ENCODE data around the gene PPP5C.
"Not testable (repeated sequence)": the region's sequence is repeated elsewhere in the genome, so short reads cannot be mapped to it uniquely, and the experiment has no call there.

The PPP5C gene

DNA sequence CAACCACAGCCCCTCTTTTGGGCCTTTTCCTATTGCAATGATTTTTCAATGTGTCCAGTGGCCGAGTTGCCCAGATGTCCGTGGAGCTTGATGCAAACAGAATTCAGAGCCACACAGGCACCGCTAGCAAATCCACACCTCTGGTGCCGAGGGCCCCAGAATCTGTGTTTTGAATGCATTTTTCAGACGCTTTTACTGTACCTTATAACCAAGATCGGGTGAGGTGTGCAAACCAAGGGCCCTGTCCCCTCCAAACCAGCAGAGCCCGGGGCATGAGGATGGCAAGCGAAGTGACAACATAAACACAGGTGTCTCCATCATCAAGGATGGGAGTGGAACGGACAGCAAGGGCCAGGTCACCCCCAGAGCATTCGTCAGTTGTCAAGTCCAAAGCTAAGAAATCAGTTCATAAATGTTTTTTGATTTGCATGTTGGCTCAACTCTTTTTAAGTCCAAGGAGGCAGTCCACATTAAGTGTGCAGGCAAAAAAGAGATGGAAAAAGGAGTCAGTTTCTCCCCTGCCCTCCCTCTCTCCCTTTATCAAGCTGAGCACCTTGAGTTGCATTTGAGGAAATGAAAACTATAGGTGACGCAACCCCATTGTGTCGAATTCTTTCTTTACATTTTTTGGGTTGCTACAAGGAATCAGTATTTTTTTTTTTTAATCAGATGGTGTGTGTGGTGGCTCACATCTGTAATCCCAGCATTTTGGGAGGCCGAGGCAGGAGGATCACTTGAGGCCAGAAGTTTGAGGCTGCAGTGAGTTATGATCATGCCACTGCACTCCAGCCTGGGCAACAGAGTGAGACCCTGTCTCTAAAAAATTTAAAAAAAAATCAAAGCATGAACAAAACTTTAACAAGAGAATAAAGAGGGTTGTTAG, 63.6 kb downstream of the PPP5C start:
- DNase-seq (ENCODE audit: low read depth), result no peak

DNA sequence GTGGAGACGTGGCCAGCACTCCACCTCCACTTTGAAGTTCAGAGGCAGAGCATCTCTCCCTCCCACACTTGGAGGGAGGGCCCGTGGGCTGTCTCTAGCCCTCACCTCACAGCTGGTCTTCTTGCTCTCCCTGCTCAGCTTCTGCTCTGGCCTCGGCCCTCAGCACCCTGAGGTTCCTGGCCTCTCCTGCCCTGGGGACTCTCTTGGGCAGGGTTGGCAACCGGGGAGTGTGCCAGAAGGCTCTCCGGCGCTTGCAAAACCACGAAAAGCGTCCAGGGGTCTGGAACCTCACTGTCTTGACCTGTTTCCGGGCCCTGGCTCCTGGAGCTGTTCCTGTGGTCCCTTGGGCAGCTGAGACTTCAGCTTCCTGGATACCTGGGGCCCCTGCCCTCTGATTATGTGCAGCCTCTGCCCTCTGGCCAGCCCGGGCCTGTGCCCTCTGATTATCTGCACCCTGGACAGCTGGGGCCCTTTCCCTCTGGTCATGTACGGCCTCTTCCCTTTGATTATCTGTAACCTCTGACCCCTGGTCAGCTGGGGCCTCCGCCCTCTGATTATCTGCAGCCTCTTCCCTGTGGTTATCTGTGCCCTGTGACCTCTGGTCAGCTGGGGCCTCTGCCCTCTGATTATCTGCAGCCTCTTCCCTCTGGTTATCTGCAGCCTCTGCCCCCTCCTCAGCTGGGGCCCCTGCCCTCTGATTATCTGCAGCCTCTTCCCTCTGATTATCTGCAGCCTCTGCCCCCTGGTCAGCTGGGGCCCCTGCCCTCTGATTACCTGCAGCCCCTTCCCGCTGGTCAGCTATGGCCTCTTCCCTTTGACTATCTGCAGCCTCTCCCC, 64.4 kb downstream of the PPP5C start:
- DNase-seq (ENCODE audit: low read depth), result no peak

DNA sequence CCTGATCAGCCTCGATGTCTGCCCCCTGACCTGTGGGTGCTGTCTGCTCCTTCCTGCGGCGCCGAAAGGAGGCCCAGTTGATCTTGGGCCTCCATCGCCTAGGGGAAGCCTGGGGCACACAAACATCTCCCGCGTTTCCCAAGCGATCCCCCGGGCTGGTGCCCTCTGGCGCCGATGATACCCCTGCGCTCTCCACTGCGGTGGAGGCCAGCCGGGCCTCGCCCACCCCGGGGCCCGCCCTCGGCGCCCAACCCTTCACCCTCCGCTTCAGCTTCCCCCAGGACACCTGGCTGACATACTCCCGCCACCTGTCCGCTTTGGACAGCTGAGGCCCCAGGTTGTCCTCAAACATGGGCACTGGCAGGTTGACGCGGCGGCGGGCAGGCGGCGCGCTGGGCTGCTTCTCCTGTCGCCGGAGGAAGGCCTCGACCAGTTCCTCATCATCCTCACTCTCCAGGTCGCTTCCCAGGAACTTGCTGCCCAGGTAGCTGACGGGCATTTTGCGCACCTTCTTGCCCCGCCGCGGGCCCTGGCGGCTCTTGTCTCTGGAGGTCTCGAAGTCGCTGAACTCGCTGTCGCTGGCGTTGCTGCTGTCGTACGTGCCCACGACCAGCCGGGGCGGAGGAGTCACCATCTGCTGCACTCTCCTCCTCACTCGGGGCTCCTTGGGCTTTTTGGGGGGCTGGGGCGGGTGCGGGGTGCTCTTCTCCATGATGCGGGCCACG, 65.2 kb downstream of the PPP5C start:
- no peak for DNase-seq (ENCODE audit: low read depth)

DNA sequence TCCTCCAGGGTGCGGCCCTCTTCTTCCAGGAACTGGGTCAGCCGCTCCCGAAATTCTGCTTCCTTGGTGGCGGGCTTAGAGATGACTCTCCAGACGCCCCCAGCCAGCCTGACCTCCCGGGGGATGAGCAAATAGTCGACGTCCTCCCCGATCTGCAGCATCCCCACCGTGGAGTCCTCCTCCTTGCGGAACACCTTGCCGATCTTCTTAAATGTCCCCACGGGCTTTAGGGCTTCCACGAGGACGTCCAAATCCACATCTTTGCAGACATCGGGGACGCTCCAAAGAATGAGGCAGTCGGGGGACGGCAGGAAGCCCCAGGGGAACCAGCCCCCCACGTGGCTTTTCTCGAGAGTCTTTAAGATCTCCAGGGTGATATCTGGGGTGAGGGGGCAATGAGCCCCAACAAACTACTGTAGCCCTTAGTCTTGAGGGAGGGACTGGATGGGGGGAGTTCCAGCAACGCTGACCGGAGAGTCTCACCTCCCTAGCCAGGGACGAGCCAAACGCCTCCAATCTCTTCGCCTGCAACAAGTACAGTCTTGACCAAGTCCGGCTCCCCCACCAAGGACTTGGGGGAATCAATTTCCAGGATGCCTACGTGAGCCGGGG, 65.9 kb downstream of the PPP5C start:
- no peak for DNase-seq (ENCODE audit: low read depth)

DNA sequence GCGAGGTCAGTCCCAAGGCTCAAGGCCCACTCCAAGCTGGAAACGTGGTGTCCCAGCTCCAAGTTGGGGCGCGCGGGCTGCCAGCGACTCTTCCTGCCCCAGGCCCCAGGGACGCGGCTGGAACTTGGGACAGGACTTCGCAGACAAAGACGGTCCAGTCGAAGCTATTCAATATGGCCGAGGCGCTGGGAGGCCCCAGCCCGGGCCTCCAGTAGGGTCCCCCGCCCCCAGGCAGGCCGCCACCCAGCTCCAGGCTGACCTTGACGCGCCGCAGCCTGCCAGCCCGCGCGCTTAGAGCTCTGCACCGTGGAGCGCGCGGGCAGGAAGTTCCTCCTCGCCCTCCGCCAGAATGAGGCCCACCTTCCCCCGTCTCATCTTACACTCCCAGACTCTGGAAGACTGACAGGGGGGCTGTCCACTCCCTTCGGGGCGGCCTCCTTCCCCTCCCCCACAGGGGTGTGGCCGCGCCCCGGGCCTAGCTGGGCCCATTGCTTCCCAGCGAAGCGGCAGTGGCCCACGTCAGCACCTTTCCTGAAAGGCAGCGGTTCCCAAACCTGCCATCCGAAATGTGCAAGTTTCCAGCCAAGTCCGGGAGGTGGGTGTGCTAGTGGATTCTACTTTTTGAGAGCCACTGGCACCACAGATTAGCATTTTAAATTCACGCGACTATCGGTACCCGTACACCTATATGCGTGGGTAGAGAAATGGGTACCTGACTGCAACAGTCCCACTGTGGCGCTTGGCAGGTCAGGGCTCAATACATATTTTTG, 66.6 kb downstream of the PPP5C start, which contains the start of gene CCDC8:
CCDC8 (minus strand) TSS at position 303 of the 770 bp plus-strand sequence. CDS start 754 bp downstream, outside the sequence.
- DNase-seq (ENCODE audit: low read depth), result peak; percentile 85

DNA sequence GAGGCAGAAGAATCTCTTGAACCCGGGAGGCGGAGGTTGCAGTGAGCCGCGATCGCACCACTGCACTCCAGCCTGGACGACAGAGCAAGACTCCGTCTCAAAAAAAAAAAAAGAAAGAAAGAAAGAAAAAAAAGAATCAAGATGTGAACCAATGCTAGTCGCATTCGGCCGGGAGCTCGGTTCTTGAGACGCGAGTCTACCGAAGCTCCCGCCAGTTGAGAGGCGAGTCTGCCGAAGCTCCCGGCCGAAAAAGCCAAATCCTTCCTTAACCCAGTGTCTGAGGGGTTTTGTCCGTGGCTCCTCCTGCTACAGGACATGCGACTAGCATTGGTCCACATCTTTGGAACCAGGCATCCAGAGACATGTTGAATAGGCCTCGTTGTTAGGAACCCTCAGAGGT, 68.0 kb downstream of the PPP5C start:
- not testable (repeated sequence) for DNase-seq (ENCODE audit: low read depth)

DNA sequence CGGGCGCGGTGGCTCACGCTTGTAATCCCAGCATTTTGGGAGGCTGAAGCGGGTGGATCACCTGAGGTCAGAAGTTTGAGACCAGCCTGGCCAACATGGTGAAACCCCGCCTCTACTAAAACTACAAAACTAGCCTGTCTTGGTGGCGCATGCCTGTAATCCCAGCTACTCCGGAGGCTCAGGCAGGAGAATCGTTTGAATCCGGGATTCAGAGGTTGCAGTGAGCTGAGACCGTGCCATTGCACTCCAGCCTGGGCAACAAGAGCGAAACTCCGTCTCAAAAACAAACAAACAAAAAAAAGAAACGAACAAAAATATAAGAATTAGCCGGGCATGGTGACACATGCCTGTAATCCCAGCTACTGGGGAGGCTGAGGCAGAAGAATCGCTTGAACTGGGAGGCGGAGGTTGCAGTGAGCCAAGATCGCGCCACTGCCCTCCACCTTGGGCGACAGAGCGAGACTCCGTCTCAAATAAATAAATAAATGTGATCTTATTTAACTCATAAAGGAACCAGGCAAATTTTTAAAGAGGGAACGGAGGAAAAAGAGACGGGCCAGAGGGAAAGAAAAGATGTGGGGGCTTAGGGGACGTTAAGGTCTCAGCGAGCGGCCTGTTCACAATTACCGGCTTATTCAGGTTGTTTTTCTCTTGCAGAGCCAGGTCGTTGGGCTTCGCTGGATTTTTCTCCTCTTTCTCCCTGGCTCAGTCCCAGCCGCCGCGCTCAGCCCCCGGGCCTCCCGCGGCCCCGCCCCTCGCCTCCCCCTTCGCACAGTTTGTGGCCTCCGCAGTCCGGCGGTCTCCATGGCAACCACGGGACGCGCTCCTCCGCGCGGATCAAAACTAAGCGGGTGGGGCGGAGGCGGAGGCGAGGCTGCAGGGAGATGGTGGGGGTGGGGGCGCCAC, 69.2 kb downstream of the PPP5C start:
- DNase-seq (ENCODE audit: low read depth), result not testable (repeated sequence)

DNA sequence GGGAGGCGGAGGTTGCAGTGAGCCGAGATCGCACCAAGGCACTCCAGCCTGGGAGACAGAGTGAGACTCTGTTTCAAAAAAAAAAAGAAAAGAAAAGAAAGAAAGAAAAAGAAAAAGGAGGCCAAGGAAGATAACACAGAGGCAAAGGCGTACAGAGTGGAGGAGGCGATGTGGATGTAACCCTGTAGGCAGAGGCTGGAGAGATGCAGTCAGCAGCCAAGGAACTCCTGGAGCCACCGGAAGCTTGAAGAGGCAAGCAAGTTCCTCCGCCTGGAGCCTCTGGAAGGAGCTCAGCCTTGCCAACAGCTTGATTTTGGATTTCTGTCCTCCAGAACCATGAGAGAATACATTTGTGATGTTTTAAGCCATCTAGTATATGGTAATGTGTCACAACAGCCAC, 73.2 kb downstream of the PPP5C start:
- DNase-seq (ENCODE audit: low read depth), result no peak

DNA sequence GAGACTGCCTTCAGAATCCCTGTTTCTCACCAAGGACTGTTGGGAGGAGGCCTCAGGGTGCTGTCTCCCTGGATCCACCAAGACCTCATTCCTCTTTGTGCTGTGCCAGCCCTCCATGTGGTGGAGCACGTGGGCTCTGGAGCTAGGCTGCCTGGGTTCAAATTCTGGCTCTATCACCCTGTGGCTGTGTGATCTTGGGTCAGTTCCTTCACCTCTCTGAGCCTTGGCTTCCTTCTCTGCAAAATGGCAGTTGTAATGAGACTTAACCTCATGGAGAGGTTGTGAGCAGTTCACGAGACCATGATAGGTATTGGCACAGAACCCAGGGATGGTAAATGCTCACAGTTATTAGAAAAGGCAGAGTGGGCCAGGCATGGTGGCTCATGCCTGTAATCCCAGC, 75.5 kb downstream of the PPP5C start:
- no peak for DNase-seq (ENCODE audit: low read depth)

DNA sequence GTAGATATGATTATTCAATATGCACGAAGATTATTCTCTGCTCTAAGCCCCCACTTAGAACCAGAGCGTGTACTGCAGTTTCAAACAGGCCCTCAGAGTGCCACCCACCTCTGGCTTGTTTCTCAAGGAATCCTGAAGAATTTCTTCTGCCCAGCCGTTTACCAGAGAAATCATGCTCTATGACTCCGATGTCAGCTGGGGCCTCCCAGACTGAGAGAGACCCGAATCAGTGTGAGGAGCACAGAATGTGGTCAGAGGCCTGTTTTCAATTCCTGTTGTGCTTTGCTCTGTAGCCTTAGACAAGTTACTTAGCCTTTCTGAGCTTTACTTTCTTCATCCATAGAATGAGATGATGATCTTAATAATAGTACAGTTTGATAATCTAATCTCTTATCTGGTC, 76.3 kb downstream of the PPP5C start:
- no peak for DNase-seq (ENCODE audit: low read depth)

DNA sequence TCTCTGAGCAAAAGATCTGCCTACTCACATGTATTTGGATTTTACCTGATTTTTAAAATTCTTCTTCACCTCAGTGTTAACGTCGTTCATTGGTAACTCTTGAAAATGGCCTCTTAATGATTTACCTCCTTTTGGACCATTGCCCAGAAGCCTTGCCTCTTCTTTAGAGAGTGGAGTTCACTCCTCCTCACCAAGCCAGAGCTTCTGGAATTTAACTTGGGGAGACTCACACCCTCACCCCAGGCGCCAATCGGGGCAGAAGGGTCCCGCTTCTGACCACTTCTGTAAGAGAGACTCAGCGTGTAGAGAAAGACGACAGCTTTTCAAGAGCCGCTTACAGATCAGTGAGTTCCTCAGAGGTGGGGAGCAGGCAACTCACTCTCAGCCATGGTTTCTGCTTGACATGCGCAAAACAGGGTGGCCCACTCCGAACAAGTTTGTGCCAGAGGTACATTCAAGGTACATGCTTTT, 79.2 kb downstream of the PPP5C start:
- DNase-seq (ENCODE audit: low read depth), result no peak

DNA sequence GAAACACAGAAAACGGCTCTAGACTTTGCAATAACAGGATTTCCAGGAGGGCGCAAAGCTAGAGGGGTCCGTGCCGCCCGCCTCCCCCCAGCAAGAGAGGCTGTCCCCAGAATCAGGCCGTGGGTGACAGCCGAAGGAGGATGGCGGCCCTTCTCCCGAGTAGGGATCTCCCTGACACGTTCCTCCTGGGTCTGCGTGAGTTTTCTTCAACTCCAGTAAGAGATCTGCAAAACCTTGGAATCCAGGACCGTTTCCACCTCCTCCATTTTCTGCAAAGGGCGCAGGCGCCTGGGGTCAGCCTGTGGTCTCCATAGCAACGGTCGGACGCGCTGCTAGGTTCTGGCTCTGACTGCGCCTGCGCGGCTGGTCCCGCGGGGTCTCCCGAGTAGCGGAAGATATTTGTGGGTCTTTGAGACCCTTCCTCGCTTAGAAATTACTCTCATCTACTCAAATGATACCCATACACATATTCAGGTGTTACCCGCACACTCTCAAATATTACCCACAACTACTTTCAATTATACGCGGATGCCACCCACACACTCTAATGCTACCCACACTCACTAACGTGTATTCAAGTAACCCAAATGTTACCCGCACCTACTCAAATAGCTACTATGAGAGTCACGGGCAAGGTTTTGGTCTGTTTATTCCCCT, 79.7 kb downstream of the PPP5C start:
- no peak for DNase-seq (ENCODE audit: low read depth)

DNA sequence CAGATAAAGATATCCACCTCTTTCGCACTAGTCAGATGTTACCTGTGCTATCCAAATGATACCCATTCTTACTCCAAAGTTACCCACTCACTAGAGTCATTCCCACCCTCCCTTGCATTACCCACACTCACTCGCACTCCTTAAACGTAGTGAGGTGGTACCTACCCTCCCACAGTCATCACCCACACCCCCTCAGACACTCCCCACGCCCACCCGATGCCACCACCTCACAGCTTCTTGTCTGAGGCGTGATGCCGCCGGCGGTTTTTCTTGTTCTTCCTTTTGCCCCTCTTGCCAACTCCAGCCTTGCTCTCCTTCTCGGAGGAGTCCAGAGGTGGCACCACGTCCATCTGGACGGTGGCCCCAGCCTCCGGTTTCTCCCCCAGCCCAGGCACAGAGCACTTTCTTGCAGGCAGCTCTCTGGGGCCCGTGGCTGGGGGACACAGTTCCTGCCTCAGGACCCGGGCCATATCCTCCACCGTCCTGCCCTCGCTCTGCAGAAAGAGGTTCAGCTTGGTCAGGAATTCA, 80.7 kb downstream of the PPP5C start:
- DNase-seq (ENCODE audit: low read depth), result no peak

DNA sequence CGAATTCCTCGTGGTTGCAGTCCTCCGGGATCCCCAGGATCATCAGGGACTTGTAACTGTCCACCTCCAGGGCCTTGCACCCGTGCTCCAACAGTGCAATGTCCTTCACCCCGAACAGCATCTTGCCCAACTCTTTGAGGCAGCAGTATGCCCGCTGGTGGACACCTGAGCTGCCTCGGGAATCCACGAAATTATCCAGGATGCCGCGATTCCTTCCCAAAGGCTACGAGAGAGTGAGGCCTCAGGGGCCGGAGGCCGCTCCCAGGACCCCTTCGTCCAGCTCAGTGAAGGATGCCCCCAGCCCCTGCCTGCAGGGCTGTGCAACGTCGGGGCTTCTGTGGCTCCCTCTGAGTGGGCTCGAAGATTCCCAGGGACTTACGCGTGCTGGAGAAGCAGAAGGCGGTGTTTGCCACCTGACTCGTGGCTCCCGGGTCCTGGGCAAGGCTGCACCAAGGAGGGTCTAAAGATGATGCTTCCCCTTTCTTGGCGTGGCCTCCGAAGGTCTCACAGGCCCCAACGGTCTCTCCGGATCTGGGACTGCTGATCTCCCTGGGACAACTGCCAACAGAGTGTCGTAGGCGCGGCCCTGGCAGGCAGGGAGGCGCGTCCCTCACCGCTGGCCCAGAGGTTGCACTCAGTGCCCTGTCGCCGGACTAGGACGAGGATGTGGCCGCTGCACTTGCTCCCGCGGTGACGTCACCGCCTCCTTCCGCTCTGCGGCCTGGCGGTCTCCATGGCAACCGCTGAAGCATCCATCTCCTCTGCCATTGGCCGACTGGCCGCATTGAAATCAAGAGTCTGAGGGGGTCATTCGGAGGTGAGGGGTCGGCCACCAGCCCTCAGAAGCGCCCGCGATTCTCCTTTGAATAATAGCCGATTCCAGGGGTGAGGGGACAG, 81.6 kb downstream of the PPP5C start, which contains the start of gene PNMA8C:
PNMA8C (minus strand) TSS at position 698 of the 897 bp plus-strand sequence; CDS start at position 121, 577 bp downstream.
- DNase-seq (ENCODE audit: low read depth), result no peak

DNA sequence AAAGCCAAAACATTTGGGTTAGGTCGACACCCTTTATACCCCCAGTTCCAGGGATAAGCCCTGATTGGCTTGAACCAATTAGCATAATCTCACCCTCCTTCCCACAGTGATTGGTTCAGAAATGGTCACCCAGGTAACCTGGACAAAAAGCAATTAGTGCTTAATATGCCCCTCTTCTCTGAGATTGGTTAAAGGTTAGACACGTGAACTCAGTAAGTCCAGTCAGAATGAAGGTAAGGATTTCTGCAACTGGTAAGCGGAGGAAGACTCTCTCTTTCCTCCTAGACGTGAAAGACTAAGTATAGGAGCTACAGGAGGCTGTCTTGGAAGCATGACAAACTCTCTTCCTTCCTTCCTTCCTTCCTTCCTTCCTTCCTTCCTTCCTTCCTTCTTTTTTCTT, 83.1 kb downstream of the PPP5C start:
- no peak for DNase-seq (ENCODE audit: low read depth)

DNA sequence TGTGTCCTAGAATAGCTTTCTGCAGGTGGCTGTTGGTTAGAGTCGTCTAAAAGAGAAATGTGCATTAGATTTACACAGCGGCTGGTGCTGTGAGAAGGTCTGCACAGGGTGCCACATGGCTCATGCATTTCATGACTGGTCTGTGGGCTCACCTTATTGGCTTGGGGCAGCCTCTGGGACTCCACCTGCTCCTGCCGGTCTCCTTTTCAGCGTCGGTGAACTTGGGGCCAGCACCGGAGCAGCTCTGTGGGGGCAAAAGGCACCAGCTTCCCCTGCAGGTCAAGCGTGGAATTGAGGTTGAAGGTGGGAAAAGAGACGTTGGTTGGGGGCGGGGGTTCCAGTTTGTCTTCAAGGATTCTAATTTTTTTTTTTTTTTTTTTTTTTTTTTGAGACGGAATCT, 84.9 kb downstream of the PPP5C start:
- DNase-seq (ENCODE audit: low read depth), result no peak

DNA sequence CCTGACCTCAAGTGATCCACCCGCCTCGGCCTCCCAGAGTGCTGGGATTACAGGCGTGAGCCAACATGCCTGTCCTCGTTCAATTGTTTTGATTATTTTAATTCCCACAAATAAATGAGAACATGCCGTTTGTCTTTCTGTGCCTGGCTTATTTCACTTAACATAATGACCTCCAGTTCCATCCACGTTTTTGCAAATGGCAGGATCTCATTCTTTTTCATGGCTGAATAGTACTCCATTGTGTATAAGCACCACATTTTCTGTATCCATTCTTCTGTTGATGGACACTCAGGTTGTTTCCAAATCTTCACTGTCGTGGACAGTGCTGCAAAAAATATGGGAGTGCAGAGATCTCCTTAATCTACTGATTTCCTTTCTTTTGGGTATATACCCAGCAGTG, 86.6 kb downstream of the PPP5C start:
- not testable (repeated sequence) for DNase-seq (ENCODE audit: low read depth)

DNA sequence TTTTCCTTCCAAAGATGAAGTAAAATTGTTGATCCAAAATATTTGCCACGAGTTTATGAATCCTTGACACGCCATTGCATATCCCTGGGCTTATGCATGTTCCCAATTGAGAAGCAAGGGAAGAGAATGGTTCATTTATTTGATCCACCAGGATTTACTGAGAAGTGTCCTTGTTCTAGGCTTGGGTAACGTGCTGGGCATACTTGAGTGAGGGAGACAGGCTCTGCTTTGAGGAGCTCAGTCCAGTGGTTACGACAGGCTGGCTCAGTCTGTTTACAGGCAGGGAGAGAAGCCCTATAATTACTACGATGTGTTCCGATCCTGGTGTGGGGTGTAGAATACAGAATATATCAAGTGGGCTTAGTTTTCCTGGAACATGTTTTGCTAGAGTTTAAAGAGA, 88.1 kb downstream of the PPP5C start:
- DNase-seq (ENCODE audit: low read depth), result no peak

All from non-pigmented ciliary epithelial cell (primary cell).